Measurements from ENCODE around the gene TEPSIN. TPM values are rescaled to one million over a fixed set of nuclear protein-coding genes. Genes with fewer than 3 reads are reported as not detected.
A peak's percentile ranks its signal among the peaks of the same experiment; 100 is the strongest.

Gene TEPSIN
- total and polyA plus RNA-seq, 2 of the 13 experiments (the other 11 are each of a cell fraction or from before 2014, with no cell fraction given): 16.1 to 18.8 TPM

DNA sequence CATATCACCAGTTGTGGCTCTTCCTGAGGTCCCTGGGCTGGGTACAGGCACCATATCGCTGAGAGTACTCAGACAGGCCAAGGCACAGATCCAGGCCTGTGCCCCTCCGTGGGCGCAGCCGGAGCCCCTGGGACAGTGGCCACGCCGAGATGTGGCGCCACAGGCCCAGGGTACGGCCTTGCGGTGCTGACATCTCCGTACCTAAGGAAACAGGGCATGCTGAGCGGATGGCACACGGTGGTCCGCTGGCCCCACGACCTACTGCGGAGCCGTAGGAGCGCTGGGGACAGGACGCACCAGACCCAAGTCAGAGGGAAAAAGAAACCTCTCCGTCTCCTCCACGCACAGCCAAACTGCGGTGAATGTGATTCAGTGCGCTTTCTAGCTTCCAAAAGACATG lies 26.7 kb upstream of the TEPSIN start:
- CTCF ChIA-PET (ENCODE audit: low intra/inter-chr PET ratio, low total read pairs): no interaction called here
- no peaks in the 10 kb centered on the region for H3K9me3 ChIP-seq (ENCODE audit: low read length)
- TF ChIP-seq EED (CRISPR knock-in tag; IDR thresholded peaks at IDR 0.05) (no peak), ZNF580 (CRISPR knock-in tag; IDR thresholded peaks at IDR 0.05; ENCODE audit: borderline replicate concordance, low read depth) (no peak), MAZ (IDR thresholded peaks at IDR 0.05; ENCODE audit: borderline replicate concordance, low read depth, low read length) (no peak), MAZ (CRISPR knock-in tag; IDR thresholded peaks at IDR 0.05; ENCODE audit: low read depth) (no peak), CTCF (CRISPR knock-in tag; IDR thresholded peaks at IDR 0.05) (no peak), ZNF326 (CRISPR knock-in tag; IDR thresholded peaks at IDR 0.05; ENCODE audit: borderline replicate concordance) (no peak), DZIP1 (CRISPR knock-in tag; IDR thresholded peaks at IDR 0.05) (0 out of 2 replicates have a peak, but pooled peaks have one; percentile 50)
- H3K4me3 ChIP-seq (replicated peaks in 1 of 3; ENCODE audit: insufficient read depth in 1 of 3, low read depth in 2 of 3, low read length in 3 of 3): no peak overlapping the region
- ATAC-seq (no peak), FAIRE-seq (no peak), DNase-seq (ENCODE audit: low spot score) (no peak)
- no peaks in the 10 kb centered on the region for H3K4me1 ChIP-seq (ENCODE audit: insufficient read depth, low read length)
- H3K27me3 ChIP-seq (ENCODE audit: control insufficient read depth in 1 of 2, insufficient read depth in 2 of 2, low read length in 2 of 2): no peaks in the 10 kb centered on the region
- H3K4me2 ChIP-seq (ENCODE audit: low read depth, low read length): no peak overlapping the region
- no peak overlapping the region for H3K9ac ChIP-seq (ENCODE audit: insufficient read depth, low read depth, low read length)
- H3K79me2 ChIP-seq (ENCODE audit: insufficient read depth, low read length): no peaks in the 10 kb centered on the region
- intact Hi-C loops (cut with micrococcal nuclease; ENCODE audit: unreplicated experiment) (no loop called here), in situ Hi-C loops (cut with HindIII; ENCODE audit: extremely low pct_ligation_motif_present, low pct_unique_long_range_greater_than_20kb) (no loop called here)
- H3K36me3 ChIP-seq (replicated peaks in 1 of 2; ENCODE audit: control insufficient read depth in 1 of 2, insufficient read depth in 2 of 2, low read length in 2 of 2): peaks cover 38 to 63% of the 10 kb centered on the region in 2 experiments; a peak in 4 of 5 replicates
- POLR2A ChIA-PET: no interaction called here
- no peak overlapping the region for H2AFZ ChIP-seq (ENCODE audit: low read length)
- no peak overlapping the region for H3K27ac ChIP-seq (ENCODE audit: extremely low read length, insufficient read depth, low read length)
- WGBS (ENCODE audit: low lambda C conversion rate): 98% methylated on average over 22 of the region's 22 CpGs
- H4K20me1 ChIP-seq (ENCODE audit: insufficient read depth, low read length): no peaks in the 10 kb centered on the region
- no TSS peak for BruUV-seq (replicated peaks)
